Mucosa of descending colon (tissue), 3 donors: ENCODE results near the gene CDK19. TPM values are rescaled to one million over a fixed set of nuclear protein-coding genes. Genes with fewer than 3 reads are reported as not detected.

Experiments
- ATAC-seq: fragments of 200-7000 bp; cut with Tn5 transposase; one replicate; pipeline ENCODE4 v1.9.1; 2020; ENCODE audit warnings: mild to moderate bottlenecking, moderate library complexity
- DNase-seq, 3 donors: peaks; one replicate each; pipeline ENCODE4 v3.0.0-alpha.2; 2020
- H3K36me3 ChIP-seq: fragments of 200-600 bp; one replicate; pipeline ENCODE4 v1.8.0; 2021; ENCODE audit warnings: low read depth, mild to moderate bottlenecking
- H3K4me1 ChIP-seq: fragments of 200-600 bp; one replicate; pipeline ENCODE4 v1.8.0; 2021; ENCODE audit warnings: low read depth, mild to moderate bottlenecking
- H3K4me3 ChIP-seq: fragments of 200-600 bp; one replicate; pipeline ENCODE4 v1.8.0; 2021; ENCODE audit warnings: mild to moderate bottlenecking
- H3K9me3 ChIP-seq: fragments of 200-600 bp; one replicate; pipeline ENCODE4 v1.8.0; 2021; ENCODE audit warnings: mild to moderate bottlenecking
- CTCF ChIP-seq: fragments of 200-600 bp; IDR thresholded peaks from one replicate; pipeline ENCODE4 v1.8.0; 2022; ENCODE audit warnings: antibody characterized with exemption, mild to moderate bottlenecking
- intact Hi-C, 2 donors: fragments of 100-400 bp; cut with DNase I in 1 of 2; cut with micrococcal nuclease in 1 of 2; formaldehyde crosslinking; loops; one replicate each; pipeline versions ENCODE4 v1.11.0 to v1.11.1; 2022; cut with DNase I, micrococcal nuclease
- total RNA-seq, 3 donors: library from RNA; stranded (reverse); fragmentation: NEBNext Ultra II Directional in 2 of 3; extraction: Animal tissue kit (Norgen Biotek cat#: 25700) in 2 of 3; gene quantifications; one replicate each; pipeline versions ENCODE4 v1.2.1 to v1.2.4, GENCODE V29; 2021 to 2023
- donor health status: DM: no; HTN: no; CAD: no; lungs with moderate emphysema.
- donor health status: DM: no; HTN: no; CAD: no.
- donor health status: DM: no; HTN: yes; CAD: no.

CDK19 gene
- total RNA-seq, 3 donors from 2014 or later, result 24.3 to 34.3 (median 27.7) TPM

GRCh38 chr6:110781522-110782214, 33.6 kb downstream of the CDK19 start:
- Histone ChIP-seq H3K9me3 (no peaks in the 10 kb centered on the region), H3K36me3 (no peaks in the 10 kb centered on the region), H3K4me1 (peaks cover 4% of the 10 kb centered on the region), H3K4me3 (no peak overlapping the region)
- no peak for DNase-seq
- intact Hi-C loops, result no loop called here
- ATAC-seq, result no peak
- no peak for TF ChIP-seq CTCF

DNA sequence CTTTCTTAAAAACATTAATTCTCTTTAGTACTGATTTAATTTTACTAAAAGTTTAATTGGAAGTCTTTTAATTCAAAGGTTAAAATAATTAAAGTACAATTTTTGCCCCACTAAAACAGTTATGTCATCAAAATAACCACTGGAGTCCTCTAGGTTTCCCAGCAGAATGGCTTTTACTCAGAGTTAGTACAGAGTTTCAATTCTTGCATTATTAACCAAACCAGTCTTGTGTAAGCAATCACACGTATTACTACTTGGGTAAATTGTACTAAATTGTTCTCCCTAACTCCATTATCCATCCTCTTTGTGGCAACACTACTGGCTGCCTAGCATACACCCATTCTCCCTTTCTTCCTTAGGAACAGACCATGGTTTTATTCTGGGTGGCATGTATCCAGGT, 36.9 kb downstream of the CDK19 start:
- no peaks in the 10 kb centered on the region for H3K36me3 ChIP-seq
- DNase-seq, result no peak
- no peak for TF ChIP-seq CTCF
- ATAC-seq, result no peak
- peaks cover 4% of the 10 kb centered on the region for H3K4me1 ChIP-seq
- intact Hi-C loops, result no loop called here
- no peak overlapping the region for H3K4me3 ChIP-seq
- no peaks in the 10 kb centered on the region for H3K9me3 ChIP-seq

DNA sequence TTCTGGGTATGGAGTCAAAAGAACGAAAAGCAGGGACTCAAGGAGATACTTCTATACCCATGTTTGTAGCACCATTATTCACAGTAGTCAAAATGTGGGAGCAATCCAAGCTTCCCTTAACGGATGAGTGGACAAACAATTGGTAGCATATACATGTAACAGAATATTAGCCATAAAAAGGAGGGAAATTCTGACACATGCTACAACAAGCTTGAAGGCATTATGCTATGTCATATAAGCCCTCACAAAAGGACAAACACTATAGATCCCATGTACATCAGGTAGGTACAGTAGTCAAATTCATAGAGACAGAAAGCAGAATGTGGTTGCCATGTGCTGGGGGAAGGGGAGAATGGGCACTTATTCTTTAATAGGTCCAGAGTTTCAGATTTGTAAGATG, 37.6 kb downstream of the CDK19 start:
- no peak for DNase-seq
- Histone ChIP-seq H3K36me3 (no peaks in the 10 kb centered on the region), H3K4me3 (no peak overlapping the region), H3K4me1 (peaks cover 4% of the 10 kb centered on the region), H3K9me3 (no peaks in the 10 kb centered on the region)
- intact Hi-C loops, result no loop called here
- no peak for TF ChIP-seq CTCF
- no peak for ATAC-seq

- TF ChIP-seq CTCF, result no peak
- Histone ChIP-seq H3K9me3 (no peaks in the 10 kb centered on the region), H3K4me3 (no peak overlapping the region), H3K4me1 (no peaks in the 10 kb centered on the region), H3K36me3 (no peaks in the 10 kb centered on the region)
- ATAC-seq (no peak), DNase-seq (no peak)
- intact Hi-C loops, result no loop called here
Observed at GRCh38 chr6:110776413-110776812, 38.9 kb downstream of the CDK19 start.

GRCh38 chr6:110769923-110770322, 45.3 kb downstream of the CDK19 start:
- no peak for ATAC-seq
- Histone ChIP-seq H3K4me1 (no peaks in the 10 kb centered on the region), H3K9me3 (no peaks in the 10 kb centered on the region), H3K36me3 (no peaks in the 10 kb centered on the region), H3K4me3 (no peak overlapping the region)
- intact Hi-C loops, result no loop called here
- TF ChIP-seq CTCF, result no peak
- no peak for DNase-seq

DNA sequence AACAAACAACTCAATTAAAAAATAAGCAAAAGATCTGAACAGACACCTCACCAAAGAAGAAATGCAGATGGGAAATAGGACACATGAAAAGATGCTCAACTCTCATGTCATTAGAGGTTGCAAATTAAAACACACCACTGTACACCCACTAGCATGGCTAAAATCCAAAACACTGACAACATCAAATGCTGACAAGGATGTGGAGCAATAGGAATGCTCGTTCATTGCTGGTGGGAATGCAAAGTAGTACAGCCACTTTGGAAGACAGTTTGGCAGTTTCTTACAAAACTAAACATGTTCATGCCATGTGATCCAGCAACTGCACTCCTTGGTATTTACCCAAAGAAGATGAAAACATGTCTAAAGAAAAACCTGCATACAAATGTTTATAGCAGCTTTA, 47.2 kb downstream of the CDK19 start:
- no peak for TF ChIP-seq CTCF
- no peaks in the 10 kb centered on the region for H3K9me3 ChIP-seq
- no peak for DNase-seq
- no peaks in the 10 kb centered on the region for H3K4me1 ChIP-seq
- no peaks in the 10 kb centered on the region for H3K36me3 ChIP-seq
- no peak for ATAC-seq
- H3K4me3 ChIP-seq, result no peak overlapping the region
- intact Hi-C loops, result no loop called here
